Kidney (tissue), 14 donors: Measurements from ENCODE around the gene SLCO4A1. TPM values are rescaled to one million over a fixed set of nuclear protein-coding genes. Genes with fewer than 3 reads are reported as not detected.

Source experiments
- DNase-seq, 5 donors: peaks; one replicate each; pipeline ENCODE4 v3.0.0-alpha.2; 2013 to 2020
- FAIRE-seq: peaks from 2 replicates; lab custom pipeline; 2012; peaks lifted over from hg19 to GRCh38; lab: Jason Lieb, UNC
- H3K27ac ChIP-seq, 2 donors: one replicate each; pipeline ENCODE4 v1.7.0; 2013; ENCODE audit warnings: low read depth in 2 of 2, low read length in 2 of 2, inconsistent platforms in 1 of 2
- H3K27me3 ChIP-seq: one replicate; pipeline ENCODE4 v1.7.1; 2013; ENCODE audit warnings: low read length, inconsistent platforms; ENCODE audit not compliant: control insufficient read depth, insufficient read depth
- H3K36me3 ChIP-seq, 3 donors: one replicate each; pipeline versions ENCODE4 v1.7.0 to v1.7.1; 2013; ENCODE audit warnings: low read length in 3 of 3, control low read depth in 1 of 3, inconsistent platforms in 1 of 3; ENCODE audit not compliant: insufficient read depth in 3 of 3, control insufficient read depth in 2 of 3
- H3K4me1 ChIP-seq, 3 donors: one replicate each; pipeline versions ENCODE4 v1.7.0 to v1.7.1; 2013; ENCODE audit warnings: low read length in 3 of 3, inconsistent platforms in 1 of 3, low read depth in 1 of 3; ENCODE audit not compliant: control insufficient read depth in 2 of 3, insufficient read depth in 2 of 3
- H3K4me3 ChIP-seq, 3 donors: one replicate each; pipeline versions ENCODE4 v1.7.0 to v1.8.1; 2013; ENCODE audit warnings: low read length in 3 of 3, control low read depth in 1 of 3, inconsistent platforms in 1 of 3
- H3K9ac ChIP-seq, 3 donors: one replicate each; pipeline versions ENCODE4 v1.7.0 to v1.7.1; 2013; ENCODE audit warnings: low read length in 3 of 3, control low read depth in 1 of 3, inconsistent platforms in 1 of 3
- H3K9me3 ChIP-seq, 3 donors: one replicate each; pipeline versions ENCODE4 v1.7.0 to v1.7.1; 2013; ENCODE audit warnings: low read length in 3 of 3, control low read depth in 1 of 3, inconsistent platforms in 1 of 3; ENCODE audit not compliant: control insufficient read depth in 2 of 3, insufficient read depth in 1 of 3
- intact Hi-C: fragments of 100-400 bp; cut with DNase I; formaldehyde crosslinking; loops from one replicate; pipeline ENCODE4 v1.11.1; 2022
- polyA plus RNA-seq: library from polyadenylated mRNA; stranded (reverse); fragments of 350-450 nt; fragmentation: Illumina TruSeq; extraction: RNeasy Lipid Tissue Mini Kit (QIAGEN cat#74804); gene quantifications from one replicate; pipeline ENCODE4 v1.2.3, GENCODE V29; 2014; ENCODE audit warnings: low read depth, low replicate concordance; ENCODE audit not compliant: insufficient read depth
- total RNA-seq: library from RNA; stranded (reverse); fragmentation: NEBNext Ultra II Directional; extraction: Animal tissue kit (Norgen Biotek cat#: 25700); gene quantifications from one replicate; pipeline ENCODE4 v1.2.1, GENCODE V29; 2021
- TF ChIP-seq, protein P1 (sequence below): IDR thresholded peaks from 3 replicates; pipeline ENCODE4 v1.5.1; 2012; ENCODE audit warnings: mild to moderate bottlenecking, moderate library complexity, borderline replicate concordance; ENCODE audit not compliant: insufficient read depth; ENCODE audit errors: extremely low read depth
- donor health status: control.
- donor health status: control.
- donor health status: control.
- donor health status: control.
- donor health status: control.
- donor health status: DM: yes; HTN: yes; CAD: no.
- donor health status: Normal renal cell carcinoma (clear cell type).

SLCO4A1 gene
- total and polyA plus RNA-seq, 2 donors from 2014 or later = 12.4 to 80.3 TPM

DNA sequence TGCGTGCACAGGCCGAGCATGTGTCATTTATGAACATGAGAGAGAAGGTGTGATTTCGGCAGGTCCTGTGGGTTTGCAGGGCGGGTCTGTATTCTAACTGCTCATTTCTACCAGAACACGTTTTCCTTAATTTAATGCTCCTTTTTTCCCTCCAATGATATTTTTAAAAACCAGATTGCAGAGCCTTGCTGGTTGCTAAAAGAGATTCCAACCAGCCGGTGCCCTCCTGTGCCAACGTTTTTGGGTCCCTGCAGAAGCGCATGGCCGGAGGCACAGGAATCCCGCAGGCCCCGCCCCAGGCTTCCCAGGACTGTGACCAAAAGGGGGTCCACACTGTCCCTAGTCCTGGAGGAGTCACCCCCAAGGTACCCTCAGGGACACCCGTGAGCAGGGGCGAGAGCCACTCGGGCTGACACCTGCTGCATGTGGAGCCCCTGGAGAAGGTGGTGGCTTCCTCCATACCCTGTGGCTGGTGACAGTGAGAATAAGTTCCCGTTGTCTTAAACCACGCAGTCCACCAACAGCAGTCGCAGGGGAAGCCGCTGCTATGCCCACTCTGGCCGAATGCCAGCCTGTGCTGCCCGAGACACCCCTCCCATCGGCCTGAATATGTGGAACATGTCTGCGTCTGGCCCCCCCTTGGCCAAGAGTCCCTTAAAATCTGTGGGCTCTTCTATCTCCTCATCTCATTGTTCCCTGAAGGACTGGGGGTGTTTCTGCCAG, 50.7 kb downstream of the SLCO4A1 start:
- Histone ChIP-seq H3K27ac (no peak overlapping the region), H3K36me3 (no peaks in the 10 kb centered on the region), H3K9me3 (no peaks in the 10 kb centered on the region), H3K9ac (no peak overlapping the region), H3K4me1 (no peaks in the 10 kb centered on the region), H3K27me3 (no peaks in the 10 kb centered on the region), H3K4me3 (no peak overlapping the region)
- DNase-seq (no peak), FAIRE-seq (no peak)
- intact Hi-C loops = no loop called here
- TF ChIP-seq, protein P1, sequence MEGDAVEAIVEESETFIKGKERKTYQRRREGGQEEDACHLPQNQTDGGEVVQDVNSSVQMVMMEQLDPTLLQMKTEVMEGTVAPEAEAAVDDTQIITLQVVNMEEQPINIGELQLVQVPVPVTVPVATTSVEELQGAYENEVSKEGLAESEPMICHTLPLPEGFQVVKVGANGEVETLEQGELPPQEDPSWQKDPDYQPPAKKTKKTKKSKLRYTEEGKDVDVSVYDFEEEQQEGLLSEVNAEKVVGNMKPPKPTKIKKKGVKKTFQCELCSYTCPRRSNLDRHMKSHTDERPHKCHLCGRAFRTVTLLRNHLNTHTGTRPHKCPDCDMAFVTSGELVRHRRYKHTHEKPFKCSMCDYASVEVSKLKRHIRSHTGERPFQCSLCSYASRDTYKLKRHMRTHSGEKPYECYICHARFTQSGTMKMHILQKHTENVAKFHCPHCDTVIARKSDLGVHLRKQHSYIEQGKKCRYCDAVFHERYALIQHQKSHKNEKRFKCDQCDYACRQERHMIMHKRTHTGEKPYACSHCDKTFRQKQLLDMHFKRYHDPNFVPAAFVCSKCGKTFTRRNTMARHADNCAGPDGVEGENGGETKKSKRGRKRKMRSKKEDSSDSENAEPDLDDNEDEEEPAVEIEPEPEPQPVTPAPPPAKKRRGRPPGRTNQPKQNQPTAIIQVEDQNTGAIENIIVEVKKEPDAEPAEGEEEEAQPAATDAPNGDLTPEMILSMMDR = no peak

DNA sequence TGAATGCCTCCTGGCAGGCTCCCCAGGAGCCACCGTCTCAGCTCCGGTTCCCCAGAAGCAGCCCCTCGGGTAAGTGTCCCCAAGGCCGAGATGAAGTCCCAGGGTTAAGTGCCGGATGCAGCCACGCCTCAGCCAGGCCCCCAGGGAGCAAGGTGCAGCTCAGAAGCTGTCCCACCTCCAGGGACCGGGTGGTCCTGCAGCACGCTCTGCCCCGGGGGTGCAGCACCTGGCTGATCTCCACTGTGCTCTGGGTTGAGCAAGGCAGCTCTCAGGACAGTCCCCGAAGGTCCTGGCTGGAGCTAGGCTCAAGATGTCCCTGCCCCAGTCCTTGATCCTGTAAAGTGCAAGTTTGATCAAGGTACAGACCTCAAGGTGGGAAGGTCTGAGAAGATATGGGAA, 51.2 kb downstream of the SLCO4A1 start:
- FAIRE-seq (no peak), DNase-seq (no peak)
- intact Hi-C loops = no loop called here
- Histone ChIP-seq H3K4me3 (no peak overlapping the region), H3K27ac (no peak overlapping the region), H3K4me1 (no peaks in the 10 kb centered on the region), H3K36me3 (no peaks in the 10 kb centered on the region), H3K9me3 (no peaks in the 10 kb centered on the region), H3K9ac (no peak overlapping the region), H3K27me3 (no peaks in the 10 kb centered on the region)
- TF ChIP-seq, protein P1 = no peak

DNA sequence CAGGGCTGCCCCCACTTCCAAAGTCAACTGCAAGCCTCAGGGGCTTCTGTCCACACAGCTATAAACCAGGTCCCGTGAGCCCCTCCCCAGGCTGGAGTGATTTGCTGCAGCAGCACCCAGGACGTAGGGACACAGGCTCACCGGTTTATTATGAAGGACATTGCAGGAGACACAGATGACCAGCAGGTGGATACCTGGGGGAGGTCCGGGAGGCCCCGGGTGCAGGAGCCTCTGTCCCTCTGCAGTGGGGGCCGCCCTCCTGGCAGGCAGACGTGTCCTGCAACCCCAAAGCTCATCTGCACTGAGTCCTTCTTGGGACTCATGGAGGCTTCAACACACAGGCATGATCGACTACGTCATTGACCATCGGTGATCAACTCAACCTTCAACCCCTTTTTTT, 51.8 kb downstream of the SLCO4A1 start:
- DNase-seq = no peak
- H3K4me3 ChIP-seq = no peak overlapping the region
- H3K36me3 ChIP-seq = no peaks in the 10 kb centered on the region
- no peak overlapping the region for H3K27ac ChIP-seq
- H3K4me1 ChIP-seq = no peaks in the 10 kb centered on the region
- H3K9ac ChIP-seq = no peak overlapping the region
- H3K9me3 ChIP-seq = no peaks in the 10 kb centered on the region
- TF ChIP-seq, protein P1 = no peak
- FAIRE-seq = no peak
- intact Hi-C loops = no loop called here
- no peaks in the 10 kb centered on the region for H3K27me3 ChIP-seq
